Activated naive CD4-positive, alpha-beta T cell treated with Interleukin-2 at 50 U/mL for 16 hours (primary cell): Measurements from ENCODE around the gene RHBDL1.
A peak's percentile ranks its signal among the peaks of the same experiment; 100 is the strongest.
"Not testable (repeated sequence)": the region's sequence is repeated elsewhere in the genome, so short reads cannot be mapped to it uniquely, and the experiment has no call there.

Source experiments
- DNase-seq: peaks from one replicate; pipeline ENCODE4 v3.0.0-alpha.2; 2020

Gene RHBDL1

DNA sequence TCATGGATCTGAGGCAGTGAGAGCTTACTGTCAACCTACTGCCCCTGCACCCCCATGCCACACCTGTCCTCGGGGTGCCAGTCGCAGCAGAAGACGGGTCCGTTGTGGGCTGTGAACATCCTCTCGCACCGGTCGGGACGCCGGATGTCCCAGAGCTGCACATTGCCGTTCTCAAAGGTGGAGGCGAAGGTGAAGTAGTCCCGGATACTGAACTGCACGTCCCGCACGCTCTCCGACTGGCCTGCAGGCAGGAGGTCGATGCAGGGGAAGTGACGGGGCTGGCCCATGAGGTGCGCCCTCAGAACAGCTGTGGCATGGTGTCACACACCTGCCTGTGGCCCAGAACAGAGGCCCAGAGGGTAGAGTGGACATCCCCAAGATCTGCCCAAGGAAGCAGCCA lies 12.0 kb downstream of the RHBDL1 start:
- no peak for DNase-seq

DNA sequence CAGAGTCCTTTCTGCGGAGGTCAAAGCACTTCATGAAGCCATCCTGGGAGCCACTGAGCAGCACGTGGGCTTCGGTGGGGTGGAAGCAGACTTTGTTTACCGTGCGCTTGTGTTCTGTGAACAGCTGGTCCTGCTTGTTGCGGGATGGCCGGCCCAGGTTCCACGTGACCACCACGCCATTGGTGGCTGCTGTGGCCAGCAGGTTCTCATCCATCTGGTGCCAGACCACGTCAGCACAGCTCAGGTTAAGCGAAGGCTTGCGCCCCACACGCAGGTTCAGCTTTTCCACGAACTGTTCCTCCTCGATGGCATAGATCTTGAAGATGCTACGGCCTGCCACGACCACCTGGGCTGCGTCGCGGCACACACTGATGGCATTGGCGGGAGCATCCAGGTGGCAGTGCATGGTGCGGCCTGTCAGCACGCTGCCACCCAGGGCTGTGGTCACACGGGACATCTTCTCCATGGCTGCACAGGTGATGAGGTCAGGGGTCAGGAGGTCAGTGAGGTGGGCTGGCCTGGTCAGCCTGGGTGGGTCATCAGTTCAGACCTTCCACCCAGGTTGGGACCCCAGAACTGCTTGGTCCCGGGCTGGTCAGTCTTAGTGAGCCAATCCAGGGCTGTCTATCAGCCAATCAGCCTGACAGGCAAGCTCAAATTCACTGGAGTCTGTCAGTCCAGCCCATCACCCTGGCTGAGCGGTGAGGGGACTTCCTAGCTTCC lies 13.9 kb downstream of the RHBDL1 start:
- no peak for DNase-seq

DNA sequence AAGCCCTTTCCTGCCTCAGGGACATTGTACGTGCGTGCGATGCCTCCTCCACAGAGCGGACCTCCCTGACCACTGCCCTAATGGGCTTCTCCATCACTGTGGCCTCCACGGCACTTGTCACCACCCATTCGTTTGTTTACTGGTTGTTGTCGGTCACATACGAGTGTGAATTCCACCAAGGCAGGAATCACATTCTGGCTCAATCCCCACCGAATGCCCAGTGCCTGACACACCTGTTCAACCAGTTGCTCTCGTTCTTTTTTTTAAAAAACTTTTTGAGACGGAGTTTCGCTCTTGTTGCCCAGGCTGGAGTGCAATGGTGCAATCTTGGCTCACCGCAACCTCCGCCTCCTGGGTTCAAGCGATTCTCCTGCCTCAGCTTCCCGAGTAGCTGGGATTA lies 15.8 kb downstream of the RHBDL1 start:
- not testable (repeated sequence) for DNase-seq

DNA sequence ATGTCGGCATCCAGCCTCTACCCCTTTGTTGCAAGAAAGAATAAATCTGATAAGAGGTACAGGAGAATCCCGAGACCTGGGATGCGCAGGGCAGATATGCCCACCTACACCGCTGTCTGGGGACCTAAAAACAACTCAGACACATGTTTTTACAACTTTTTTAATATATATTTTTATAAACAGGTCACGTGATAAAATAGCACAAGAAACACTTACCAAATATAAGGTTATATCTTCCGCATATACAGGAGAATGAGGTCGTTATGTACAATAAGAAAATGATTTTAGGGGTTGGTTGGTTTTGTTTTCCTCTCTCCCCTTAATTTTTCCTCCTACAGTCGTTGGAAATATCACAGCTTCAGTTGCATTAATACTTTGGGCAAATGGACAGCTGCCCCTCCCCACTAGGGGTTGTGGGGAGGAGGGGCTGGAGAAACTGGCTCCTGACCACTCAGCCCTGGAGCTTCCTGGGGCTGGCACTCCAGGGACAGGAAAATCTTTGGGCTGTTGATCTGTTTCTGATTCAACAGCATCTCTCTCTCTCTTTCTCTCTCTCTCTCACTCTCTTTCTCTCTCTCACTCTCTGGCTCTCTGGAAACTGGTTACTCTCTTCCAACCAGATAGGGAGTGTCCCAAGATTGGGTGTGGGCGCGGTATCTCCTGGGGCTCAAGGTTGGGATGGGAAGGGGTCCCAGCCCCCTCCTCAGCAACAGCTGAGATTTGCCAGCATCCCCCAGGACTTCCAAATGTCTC lies 17.1 kb downstream of the RHBDL1 start:
- no peak for DNase-seq

DNA sequence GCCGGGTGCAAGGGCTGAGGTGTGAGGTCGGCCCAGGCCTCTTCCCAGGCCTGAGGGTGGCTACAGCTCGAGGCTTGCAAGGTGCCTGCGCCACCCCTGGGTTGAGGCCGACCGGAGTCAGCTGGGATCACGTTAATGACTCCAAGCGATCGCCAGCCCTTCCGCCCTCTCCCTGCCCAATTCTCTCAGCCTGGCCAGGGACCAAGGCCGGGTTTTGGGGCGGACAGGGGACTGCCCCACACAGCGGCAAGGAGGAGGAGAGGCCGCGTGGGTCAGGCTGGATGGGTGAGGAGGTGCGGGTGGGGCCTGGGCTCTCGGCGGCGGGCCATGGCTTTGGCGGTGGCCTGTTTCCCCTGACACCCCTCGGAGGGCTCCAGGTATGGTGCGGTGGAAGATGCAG lies 17.9 kb downstream of the RHBDL1 start:
- no peak for DNase-seq

DNA sequence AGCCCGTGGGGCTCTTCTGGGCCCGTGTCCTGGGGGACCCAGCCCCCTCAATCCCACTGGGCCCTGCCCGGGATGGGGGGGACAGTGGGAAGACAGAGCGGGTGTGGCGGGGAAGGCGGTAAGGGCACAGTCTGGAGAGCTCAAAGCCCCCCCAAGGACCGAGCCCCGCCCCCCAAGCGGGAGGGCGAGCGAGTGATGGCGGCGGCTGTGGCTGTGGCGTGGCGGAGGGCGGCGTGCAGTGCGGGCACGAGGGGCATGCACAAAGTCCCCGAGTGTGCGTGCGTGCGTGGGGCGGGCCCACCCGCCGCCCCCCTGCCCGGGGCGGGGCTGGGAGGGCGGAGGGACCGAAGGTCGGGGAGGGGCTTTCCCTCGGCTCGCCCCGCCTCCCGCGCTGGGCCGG lies 18.3 kb downstream of the RHBDL1 start:
- no peak for DNase-seq

DNA sequence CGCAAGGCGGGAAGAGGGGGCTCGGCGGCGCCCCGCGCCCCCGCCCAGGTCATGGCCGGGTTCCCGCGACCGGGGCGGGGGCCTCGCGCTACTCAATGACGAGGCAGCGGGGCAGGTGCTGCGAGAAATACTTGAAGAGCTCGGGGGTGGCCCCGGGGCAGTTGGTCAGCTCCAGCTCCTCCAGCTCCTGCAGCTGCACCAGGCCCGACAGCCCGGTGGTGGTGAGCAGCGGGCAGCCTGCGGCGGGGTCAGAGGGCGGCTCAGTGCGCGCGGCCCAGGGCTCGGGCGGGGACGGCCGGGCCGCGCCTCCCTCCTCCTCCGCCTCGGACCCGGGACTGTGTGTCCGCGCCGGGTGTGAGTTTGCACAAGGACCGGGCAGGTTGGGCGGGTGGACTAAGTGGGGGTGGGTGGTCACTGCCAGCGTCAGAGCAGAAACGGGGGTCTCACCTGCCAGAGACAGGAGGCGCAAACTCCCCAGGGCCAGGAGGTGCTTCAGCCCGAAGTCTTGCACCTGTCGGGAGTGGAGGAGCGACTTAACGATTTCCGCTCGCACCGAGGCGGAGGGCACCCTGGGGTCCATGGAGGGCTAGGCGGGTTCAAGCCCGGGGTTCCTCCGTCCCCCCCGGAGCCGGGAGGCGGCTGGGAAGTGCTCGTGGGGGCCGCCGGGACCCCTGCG lies 18.9 kb downstream of the RHBDL1 start:
- DNase-seq = no peak

DNA sequence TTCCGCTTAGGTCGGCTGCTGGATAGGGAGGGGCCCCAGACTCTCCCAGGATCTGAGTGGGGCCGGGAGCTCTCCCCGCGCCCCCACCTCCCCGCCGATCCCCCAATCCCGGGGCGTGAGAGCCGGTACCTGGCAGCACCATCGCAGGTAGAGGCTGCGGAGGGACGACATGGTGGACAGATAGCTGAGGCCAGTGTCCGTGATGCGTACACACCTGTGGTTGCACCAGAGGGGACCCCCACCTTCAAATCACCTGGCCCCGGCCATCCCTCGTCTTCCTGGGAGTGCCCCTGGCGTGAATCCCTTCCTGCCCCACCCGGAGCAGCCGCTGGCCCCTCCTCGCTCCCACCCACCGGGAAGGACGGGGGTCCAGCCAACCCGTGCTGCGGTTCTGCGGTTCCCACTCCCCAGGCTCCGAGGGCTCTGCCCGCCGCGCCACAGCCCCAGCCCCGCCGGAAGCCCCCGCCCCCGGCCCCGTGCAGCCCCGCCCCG lies 19.4 kb downstream of the RHBDL1 start:
- no peak for DNase-seq

DNA sequence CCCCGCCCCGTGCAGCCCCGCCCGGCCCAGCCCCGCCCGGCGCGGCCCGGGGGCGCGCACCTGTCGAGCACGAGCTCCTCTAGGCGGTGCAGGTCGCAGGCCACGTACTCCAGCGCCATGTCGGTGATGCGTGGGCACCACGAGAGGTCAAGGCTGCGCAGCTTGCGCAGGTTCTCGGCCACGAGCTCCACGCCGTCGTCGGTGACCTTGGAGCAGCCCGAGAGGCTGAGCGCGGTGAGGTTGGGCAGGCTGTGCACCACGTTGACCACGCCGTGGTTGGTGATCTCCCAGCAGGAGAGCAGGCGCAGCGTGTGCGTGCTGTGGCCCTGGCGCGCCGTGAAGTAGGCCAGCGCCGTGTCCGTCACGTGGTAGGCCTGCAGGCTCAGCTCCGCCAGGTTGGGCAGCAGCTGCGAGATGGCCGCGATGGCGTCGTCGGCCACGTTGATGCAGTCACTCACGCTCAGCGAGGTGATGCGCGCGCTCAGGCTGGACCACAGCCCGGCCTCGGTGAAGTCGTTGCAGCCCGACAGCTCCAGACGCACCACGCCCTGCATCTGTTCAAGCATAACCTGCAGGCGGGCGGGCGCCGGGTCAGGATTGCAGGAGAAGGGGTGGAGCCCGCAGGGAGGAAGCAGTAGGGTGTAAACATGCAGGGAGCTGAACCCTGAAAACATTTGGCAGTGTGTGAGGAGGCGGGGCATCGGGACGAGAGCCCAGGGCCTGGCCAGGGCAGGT lies 20.1 kb downstream of the RHBDL1 start:
- DNase-seq = peak; percentile 72

DNA sequence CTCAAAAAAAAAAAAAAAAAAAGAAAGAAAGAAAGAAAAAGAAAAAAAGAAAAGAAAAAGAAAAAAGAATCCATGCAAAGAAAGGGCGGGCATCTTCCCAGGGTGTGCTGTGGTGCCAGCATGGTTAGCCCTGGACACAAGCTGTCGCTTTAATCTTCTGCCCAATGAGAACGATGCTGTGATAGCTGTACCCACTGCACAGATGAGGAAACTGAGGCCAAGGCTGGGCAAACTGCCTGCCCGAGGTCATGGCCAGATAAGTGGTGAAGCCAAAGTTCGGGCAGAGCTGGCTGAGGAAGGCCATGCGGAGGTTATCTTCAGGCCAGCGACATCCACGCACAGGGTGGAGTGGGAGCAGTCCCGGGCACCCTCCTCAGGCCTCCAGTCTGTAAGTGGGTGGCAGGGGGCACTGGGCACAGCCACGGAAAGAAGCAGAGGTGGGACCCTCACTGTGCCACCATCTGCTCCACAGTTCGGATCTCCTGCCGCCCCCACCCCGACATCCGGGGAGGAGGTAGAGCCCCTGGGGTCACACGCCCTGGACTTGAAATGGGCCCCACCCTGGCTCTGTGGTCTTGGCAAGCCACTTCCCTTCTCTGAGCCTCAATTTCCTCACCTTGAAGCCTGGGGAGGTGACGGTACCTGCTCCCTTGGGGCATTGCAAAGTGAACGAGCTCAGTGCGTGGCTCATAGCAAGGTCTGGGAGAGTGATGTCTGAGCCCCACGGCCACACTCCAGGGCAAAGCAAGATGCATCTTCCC lies 23.6 kb downstream of the RHBDL1 start:
- DNase-seq = no peak

DNA sequence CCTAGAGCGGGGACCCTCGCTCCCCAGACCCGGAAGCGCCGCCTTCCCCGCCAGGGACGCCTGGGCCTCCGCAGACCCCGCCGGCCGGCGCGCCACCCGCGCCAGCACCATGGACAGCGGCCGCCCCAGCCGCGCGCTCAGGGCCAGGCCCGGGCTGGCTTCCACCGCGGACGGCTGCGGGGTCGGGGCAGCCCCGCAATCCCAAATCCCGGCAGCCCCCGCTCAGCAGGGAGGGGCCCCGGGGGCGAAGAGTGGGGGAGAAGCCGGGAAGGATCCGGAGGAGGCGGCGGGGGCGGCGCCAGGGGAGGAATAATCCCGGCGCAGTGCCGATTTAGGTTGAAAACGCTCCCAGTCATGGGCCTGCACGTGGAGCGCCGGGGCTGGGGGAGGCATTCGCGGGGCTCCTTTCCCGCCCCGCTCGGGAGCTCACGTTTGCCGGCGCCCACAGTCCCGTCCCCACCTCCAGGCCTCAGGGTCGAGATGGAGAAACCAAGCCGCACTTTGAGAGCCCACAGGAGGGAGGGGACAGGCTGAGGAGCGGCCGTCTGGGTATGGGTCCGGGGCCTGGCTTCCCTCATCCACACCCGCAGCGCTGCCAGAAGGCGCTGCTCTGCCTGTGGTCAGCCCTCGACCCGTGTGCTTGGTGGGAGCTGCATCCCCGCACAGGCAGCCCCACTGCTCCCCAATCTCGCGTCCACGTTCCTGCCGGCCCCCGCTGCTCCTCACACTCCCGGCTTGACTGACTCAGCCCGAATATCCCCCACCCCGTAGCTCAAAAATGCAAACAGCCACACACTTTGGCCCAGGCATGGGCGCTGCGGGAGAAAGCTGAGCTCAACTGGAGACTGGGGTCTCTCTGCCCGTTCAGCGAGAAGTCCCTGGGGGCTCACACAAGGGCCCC lies 25.5 kb downstream of the RHBDL1 start:
- DNase-seq = peak; percentile 60

DNA sequence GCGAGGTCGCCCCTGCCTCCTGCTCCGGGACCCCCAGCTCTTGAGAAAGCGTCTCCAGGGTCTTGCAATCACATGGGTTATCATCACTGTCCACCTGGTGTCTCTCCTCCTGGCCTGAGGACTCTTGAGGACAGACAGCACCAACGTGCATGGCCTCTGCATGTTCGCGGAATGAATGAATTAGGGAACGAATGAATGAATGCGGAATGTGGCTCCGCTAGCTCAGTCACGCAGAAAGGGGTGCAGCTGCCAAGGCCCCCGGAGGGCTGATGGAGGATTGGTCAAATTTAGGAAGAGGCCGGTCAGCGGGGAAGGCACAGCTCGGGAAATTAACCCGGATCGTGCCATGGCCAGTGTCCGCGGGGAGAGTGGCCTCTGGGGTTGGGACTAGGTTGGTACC lies 26.9 kb downstream of the RHBDL1 start:
- DNase-seq = no peak

DNA sequence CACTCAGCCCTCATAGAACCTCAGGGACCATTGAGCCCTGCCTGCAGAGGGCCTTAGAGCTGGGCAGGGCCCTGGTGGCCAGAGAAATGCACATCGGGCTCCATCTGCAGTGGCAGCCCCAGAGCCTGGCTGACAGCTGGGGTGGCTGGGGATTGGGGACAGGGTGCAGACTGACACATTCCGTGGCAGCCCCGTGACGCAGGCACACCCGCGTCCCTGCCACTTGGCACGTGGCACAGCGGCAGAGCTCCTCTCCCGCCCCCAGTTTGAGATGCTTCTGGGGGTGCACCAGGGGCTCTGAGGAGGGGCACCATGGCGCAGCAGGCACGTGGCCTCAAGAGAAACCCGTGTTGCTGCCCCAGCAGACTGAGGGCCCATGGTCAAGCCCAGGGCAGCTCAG lies 27.9 kb downstream of the RHBDL1 start:
- DNase-seq = no peak

DNA sequence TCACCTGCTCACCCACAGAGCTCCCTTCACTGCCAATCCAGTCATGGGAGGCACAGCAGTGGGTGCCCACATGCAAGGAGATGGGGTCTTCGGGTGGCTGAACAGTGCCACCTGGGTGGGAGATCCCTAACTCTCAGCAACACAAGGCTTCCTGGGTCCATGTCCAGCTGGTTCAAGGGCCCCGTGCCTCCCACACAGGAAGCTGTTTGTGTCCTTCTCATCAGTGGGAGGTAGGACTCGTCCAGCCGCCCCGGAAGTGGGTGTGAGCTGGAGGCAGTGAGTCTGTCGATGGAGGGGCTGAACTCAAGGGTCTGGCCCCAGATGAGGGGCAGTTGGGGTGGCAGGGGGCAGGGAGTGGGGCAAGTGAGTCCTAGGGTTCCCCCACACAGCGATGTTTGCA lies 28.6 kb downstream of the RHBDL1 start:
- DNase-seq = no peak

DNA sequence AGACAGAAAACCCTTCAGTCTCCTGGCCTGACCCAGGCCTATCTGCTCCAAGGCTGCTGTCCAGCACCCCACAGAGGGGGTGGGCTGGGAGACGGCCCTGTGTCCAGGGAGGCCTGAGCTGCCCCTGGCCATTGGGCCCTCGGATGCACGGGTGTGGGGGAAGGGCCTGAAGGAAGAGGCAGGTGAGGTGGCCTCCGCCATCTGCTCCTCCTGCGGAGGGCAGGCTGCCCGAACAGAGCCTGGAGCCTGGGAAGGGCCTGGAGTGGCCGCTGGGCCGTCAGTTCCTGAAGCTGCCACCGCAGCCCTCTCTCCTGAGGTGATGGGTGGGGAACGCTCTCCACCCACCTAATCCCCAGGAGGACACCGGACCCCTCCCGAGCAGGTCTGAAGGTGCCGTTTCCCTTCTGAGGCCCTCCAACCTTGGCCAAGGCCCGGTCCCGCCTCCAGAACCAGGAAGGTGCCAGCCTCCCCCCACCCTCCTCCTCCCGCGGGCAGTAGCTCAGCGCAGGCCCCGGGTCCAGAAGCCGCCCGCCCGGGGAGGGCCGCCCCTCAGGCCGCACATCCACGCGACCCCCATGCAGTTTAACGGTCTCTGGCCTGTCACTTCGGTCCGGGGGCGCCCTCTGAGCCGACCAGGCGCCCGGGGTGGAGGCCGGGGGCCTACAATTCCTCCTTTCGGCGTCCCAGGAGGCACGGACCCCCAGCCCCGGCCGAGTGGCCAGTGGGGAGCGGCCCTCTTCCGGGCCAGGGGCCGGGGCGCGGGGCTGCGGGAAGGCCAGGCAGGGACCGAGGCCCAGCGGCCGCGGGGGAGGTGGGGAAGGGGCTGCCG lies 29.3 kb downstream of the RHBDL1 start:
- no peak for DNase-seq

DNA sequence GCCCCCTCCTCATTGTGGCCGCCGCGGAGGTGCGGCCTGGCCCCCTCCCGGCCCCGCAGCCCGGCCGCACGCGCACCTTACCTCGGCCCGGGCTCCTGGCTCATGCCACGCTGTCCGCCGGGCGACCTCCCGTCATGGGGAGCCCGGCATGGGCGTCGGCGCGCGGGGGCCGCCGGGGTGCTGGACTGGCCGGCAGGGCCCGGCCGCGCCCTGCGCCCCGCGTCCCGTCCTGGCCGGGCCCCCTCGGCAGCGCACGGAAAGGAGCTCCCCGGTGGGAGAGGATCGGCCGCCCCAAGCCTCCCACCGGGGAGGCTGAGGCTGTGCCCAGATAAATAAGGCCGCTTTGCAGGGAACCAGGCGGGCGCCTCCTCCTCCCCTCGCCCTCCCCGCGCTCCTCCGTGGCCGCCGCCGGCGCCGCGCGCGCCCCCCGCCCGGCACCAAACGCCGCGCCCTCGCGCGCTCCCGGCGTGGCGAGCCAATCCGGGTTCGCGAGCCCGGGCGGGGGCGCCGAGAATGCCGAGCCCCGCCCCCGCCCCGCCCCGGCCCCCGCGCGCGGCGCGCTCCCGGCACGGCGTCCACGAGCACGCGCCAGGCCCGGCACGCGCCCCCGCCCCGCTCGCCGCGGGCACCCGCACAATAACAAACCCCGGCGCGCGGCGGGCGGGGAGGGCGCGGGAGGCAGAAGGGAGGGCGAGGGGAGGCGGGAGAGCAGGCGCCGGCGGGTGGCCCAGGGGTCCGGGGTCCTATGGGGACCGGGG lies 30.1 kb downstream of the RHBDL1 start, which contains the start of gene FBXL16:
Gene FBXL16 (minus strand): TSS at position 371 of the 758 bp plus-strand sequence. CDS start 8,396 bp downstream, outside the sequence.
- DNase-seq = no peak

DNA sequence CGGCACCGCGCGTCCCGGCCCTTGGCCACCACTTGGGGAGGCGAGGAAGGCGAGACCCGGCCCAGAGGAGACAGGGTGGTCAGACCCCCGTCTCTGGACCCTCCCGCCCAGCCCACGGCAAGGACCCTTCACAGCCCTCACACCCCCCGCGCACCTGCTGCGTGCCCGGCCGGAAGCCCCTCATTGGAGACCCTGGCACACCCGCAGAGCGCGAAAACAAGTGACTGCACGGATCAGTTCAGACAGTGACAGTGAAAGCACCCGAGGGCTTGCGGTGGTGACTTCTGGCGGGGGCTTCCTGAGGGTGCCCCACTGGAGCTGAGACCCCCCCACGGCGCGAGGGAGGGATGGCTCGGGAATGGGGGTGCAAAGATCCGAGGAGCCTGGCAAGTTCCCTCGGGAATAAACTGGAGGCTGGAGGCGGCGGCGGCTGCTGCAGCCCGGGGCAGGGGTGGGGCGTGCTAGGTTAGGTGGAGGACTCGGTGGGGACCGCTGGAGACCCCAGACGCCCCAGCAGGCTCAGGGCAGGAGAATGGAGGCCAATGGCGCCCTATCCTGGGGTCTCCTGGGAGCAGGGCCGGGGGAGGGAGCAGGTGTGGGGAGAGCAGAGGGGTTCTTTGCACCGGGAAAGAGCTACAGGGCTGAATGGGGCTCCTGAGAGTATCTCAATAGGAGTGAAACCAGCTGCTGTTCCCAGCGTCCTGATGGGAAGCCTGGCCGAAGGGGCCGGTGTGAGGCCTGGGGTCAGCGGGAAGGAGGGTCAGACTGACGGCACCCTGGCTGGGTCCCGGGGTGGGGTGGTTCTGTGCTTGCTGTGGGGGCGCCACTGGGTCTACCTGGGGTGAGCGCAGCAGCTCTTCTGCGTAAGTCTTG lies 31.0 kb downstream of the RHBDL1 start:
- DNase-seq = no peak

DNA sequence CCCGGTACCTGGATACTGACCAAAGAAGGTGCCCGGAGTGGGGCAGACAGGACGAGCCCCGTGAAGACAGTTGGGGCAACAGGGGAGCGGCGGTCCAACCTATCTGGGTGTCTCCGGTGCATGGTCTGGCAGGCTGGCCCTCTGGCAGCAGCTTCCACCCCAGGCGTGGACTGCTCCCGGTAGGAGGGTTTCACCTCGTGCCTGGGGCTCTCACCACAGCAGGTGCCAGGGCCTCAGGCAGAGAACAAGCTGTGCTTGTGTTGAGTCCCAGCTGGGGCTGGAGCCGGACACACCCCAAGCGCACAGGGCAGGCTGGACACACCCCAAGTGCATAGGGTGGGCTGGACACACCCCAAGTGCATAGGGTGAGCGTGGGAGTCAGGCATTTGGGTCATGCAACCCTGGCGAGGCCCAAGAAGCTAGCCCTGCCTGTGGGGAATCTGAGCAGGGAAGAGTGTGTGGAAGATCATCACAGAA lies 31.6 kb downstream of the RHBDL1 start:
- no peak for DNase-seq
